NB4 (cell line): ENCODE data around the gene NACC2.

Source experiments
- CTCF ChIP-seq: IDR thresholded peaks from one replicate; pipeline ENCODE4 v1.5.1; 2012; ENCODE audit warnings: low read depth, low read length
- MYC ChIP-seq: IDR thresholded peaks from 2 replicates; pipeline ENCODE4 v1.6.1; 2011; ENCODE audit warnings: low read depth, low read length
- POLR2A ChIP-seq: IDR thresholded peaks from 2 replicates; pipeline ENCODE4 v1.6.1; 2011; ENCODE audit warnings: mild to moderate bottlenecking; ENCODE audit not compliant: insufficient read length; ENCODE audit errors: extremely low read depth
- TF ChIP-seq, protein P1 (sequence below): IDR thresholded peaks from 2 replicates; pipeline ENCODE4 v1.6.1; 2011; ENCODE audit warnings: low read depth, low read length

GRCh38 chr9:136118320-136119060 is 23.4 kb upstream of the NACC2 start, which contains the start of gene TMEM250:
- peak; percentile 90 for TF ChIP-seq POLR2A
- no peak for TF ChIP-seq CTCF
- TF ChIP-seq, protein P1, sequence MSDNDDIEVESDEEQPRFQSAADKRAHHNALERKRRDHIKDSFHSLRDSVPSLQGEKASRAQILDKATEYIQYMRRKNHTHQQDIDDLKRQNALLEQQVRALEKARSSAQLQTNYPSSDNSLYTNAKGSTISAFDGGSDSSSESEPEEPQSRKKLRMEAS = peak; percentile 89
- peak; percentile 89 for TF ChIP-seq MYC
